ENCODE results near the gene PRRC1. TPM values are rescaled to one million over a fixed set of nuclear protein-coding genes. Genes with fewer than 3 reads are reported as not detected.

Gene PRRC1
- total RNA-seq, 1 experiment from 2014 or later = 109 TPM

GRCh38 chr5:127556609-127557334 is 39.3 kb downstream of the PRRC1 start:
- peaks cover 9% of the 10 kb centered on the region for H3K4me1 Mint-ChIP-seq (ENCODE audit: insufficient read depth, unreplicated experiment)
- ChIA-PET CTCF (no interaction called here), POLR2A (no interaction called here)
- no peaks in the 10 kb centered on the region for H3K27me3 Mint-ChIP-seq (ENCODE audit: insufficient read depth, unreplicated experiment)
- no peak for DNase-seq (ENCODE audit: unreplicated experiment)
- no peaks in the 10 kb centered on the region for H3K9me3 Mint-ChIP-seq (ENCODE audit: unreplicated experiment)
- no peak overlapping the region for H3K4me3 Mint-ChIP-seq (ENCODE audit: unreplicated experiment)
- no peak overlapping the region for H3K27ac Mint-ChIP-seq (ENCODE audit: low read depth, unreplicated experiment)
- BruUV-seq (replicated peaks) = no TSS peak
- intact Hi-C loops (cut with micrococcal nuclease) = no loop called here
- no peak for TF ChIP-seq CTCF (IDR thresholded peaks at IDR 0.05; ENCODE audit: unreplicated experiment)
- peaks cover 54% of the 10 kb centered on the region for H3K36me3 Mint-ChIP-seq (ENCODE audit: insufficient read depth, unreplicated experiment)

DNA sequence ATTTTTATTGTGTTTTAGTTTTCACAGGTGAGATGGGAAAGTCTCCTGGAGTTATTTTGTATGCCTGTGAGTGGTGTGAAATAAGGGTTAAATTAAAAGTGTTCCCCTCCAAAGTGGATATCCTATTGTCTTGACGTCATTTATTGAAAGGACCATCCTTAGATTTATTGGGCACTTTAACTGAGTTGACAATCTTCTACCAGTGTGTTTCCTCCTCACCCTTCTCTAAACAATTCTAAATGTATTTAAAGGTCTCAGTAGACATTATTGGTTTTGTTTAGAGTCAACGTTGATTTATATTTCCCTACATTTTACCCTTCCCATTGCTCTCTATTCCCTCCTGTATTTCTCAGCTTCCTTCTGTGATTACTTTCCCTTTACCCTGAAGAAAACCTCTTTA is 40.8 kb downstream of the PRRC1 start:
- H3K27me3 Mint-ChIP-seq (ENCODE audit: insufficient read depth, unreplicated experiment) = no peaks in the 10 kb centered on the region
- ChIA-PET CTCF (no interaction called here), POLR2A (no interaction called here)
- no peak overlapping the region for H3K27ac Mint-ChIP-seq (ENCODE audit: low read depth, unreplicated experiment)
- intact Hi-C loops (cut with micrococcal nuclease) = no loop called here
- peaks cover 9% of the 10 kb centered on the region for H3K4me1 Mint-ChIP-seq (ENCODE audit: insufficient read depth, unreplicated experiment)
- DNase-seq (ENCODE audit: unreplicated experiment) = no peak
- peaks cover 39% of the 10 kb centered on the region for H3K36me3 Mint-ChIP-seq (ENCODE audit: insufficient read depth, unreplicated experiment)
- TF ChIP-seq CTCF (IDR thresholded peaks at IDR 0.05; ENCODE audit: unreplicated experiment) = no peak
- BruUV-seq (replicated peaks) = no TSS peak
- H3K9me3 Mint-ChIP-seq (ENCODE audit: unreplicated experiment) = no peaks in the 10 kb centered on the region
- no peak overlapping the region for H3K4me3 Mint-ChIP-seq (ENCODE audit: unreplicated experiment)

- Mint-ChIP-seq H3K27me3 (ENCODE audit: insufficient read depth, unreplicated experiment) (no peaks in the 10 kb centered on the region), H3K4me3 (ENCODE audit: unreplicated experiment) (no peak overlapping the region), H3K36me3 (ENCODE audit: insufficient read depth, unreplicated experiment) (peaks cover 10% of the 10 kb centered on the region), H3K4me1 (ENCODE audit: insufficient read depth, unreplicated experiment) (no peaks in the 10 kb centered on the region), H3K27ac (ENCODE audit: low read depth, unreplicated experiment) (no peak overlapping the region), H3K9me3 (ENCODE audit: unreplicated experiment) (no peaks in the 10 kb centered on the region)
- ChIA-PET CTCF (interaction anchor here (0.6 to 7.0 kb wide), 5 partner anchors 11 to 639 kb away, joined by 3 to 82 read pairs (median 11); no protein-coding TSS in a partner anchor), POLR2A (interaction anchor here (0.7 to 1.6 kb wide), 2 partner anchors 10 to 422 kb away, joined by 3 read pairs; no protein-coding TSS in a partner anchor)
- no peak for TF ChIP-seq CTCF (IDR thresholded peaks at IDR 0.05; ENCODE audit: unreplicated experiment)
- no TSS peak for BruUV-seq (replicated peaks)
- no peak for DNase-seq (ENCODE audit: unreplicated experiment)
- intact Hi-C loops (cut with micrococcal nuclease) = loop anchor here (5.0 to 10.0 kb wide), 3 partner anchors 316 to 1114 kb away; no protein-coding TSS in a partner anchor
Observed at GRCh38 chr5:127561254-127561653, 43.8 kb downstream of the PRRC1 start.

GRCh38 chr5:127562252-127562651 is 44.8 kb downstream of the PRRC1 start:
- peak; percentile 28 for DNase-seq (ENCODE audit: unreplicated experiment)
- POLR2A ChIA-PET = interaction anchor here (0.8 to 1.6 kb wide), 2 partner anchors 11 to 142 kb away, joined by 3 read pairs; no protein-coding TSS in a partner anchor
- no peak for TF ChIP-seq CTCF (IDR thresholded peaks at IDR 0.05; ENCODE audit: unreplicated experiment)
- intact Hi-C loops (cut with micrococcal nuclease) = loop anchor here (5.0 to 10.0 kb wide), 3 partner anchors 315 to 1113 kb away; no protein-coding TSS in a partner anchor
- H3K27me3 Mint-ChIP-seq (ENCODE audit: insufficient read depth, unreplicated experiment) = no peaks in the 10 kb centered on the region
- H3K27ac Mint-ChIP-seq (ENCODE audit: low read depth, unreplicated experiment) = no peak overlapping the region
- CTCF ChIA-PET = interaction anchor here (0.6 to 7.0 kb wide), 10 partner anchors 8 to 644 kb away, joined by 3 to 82 read pairs (median 8); no protein-coding TSS in a partner anchor
- no peaks in the 10 kb centered on the region for H3K9me3 Mint-ChIP-seq (ENCODE audit: unreplicated experiment)
- H3K36me3 Mint-ChIP-seq (ENCODE audit: insufficient read depth, unreplicated experiment) = peaks cover 7% of the 10 kb centered on the region
- no peak overlapping the region for H3K4me3 Mint-ChIP-seq (ENCODE audit: unreplicated experiment)
- BruUV-seq (replicated peaks) = no TSS peak
- H3K4me1 Mint-ChIP-seq (ENCODE audit: insufficient read depth, unreplicated experiment) = no peaks in the 10 kb centered on the region
